Measurements from ENCODE around the gene HLX.

The HLX gene

GRCh38 chr1:220926146-220926545 lies 46.9 kb downstream of the HLX start:
- DNase-seq, result no peak

- DNase-seq, result no peak
These were observed 48.2 kb downstream of the HLX start for GRCh38 chr1:220927442-220927841.

GRCh38 chr1:220928320-220928719 lies 49.1 kb downstream of the HLX start:
- no peak for DNase-seq

- no peak for DNase-seq
These were observed 49.6 kb downstream of the HLX start for GRCh38 chr1:220928725-220929300.

GRCh38 chr1:220929304-220929703 lies 50.1 kb downstream of the HLX start:
- no peak for DNase-seq

Data from fibroblast of skin of back (primary cell).